Activated T-cell treated with anti-CD3 and anti-CD28 coated beads for 1 hour (primary cell): ENCODE data around the gene WFS1.

Experiments used
- DNase-seq: peaks from one replicate; pipeline ENCODE4 v3.0.0-alpha.2; 2020; ENCODE audit warnings: low read depth

WFS1 gene

DNA sequence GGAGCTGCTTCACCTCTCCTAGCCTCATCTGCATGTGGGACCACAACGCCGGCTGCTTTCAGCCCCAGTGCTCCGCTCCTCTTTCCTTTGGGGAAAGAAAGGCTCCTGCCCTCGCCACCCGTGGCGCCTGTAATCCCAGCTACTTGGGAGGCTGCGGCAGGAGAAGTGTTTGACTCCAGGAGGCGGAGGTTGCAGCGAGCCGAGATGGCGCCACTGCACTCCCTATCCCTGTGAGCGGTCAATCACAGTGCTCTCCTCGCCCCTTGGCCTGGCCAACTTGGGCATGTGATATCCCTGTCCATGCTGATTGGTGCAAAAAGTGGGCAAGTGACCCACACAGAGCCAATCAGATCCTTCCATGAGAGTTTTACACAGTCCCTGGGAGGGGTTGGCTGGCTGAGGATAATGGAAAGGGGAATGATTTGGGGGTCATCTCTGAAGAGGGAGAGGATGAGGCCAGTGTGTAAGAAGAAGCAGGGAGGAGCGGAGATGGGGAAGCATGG lies 56.2 kb downstream of the WFS1 start:
- DNase-seq: no peak

DNA sequence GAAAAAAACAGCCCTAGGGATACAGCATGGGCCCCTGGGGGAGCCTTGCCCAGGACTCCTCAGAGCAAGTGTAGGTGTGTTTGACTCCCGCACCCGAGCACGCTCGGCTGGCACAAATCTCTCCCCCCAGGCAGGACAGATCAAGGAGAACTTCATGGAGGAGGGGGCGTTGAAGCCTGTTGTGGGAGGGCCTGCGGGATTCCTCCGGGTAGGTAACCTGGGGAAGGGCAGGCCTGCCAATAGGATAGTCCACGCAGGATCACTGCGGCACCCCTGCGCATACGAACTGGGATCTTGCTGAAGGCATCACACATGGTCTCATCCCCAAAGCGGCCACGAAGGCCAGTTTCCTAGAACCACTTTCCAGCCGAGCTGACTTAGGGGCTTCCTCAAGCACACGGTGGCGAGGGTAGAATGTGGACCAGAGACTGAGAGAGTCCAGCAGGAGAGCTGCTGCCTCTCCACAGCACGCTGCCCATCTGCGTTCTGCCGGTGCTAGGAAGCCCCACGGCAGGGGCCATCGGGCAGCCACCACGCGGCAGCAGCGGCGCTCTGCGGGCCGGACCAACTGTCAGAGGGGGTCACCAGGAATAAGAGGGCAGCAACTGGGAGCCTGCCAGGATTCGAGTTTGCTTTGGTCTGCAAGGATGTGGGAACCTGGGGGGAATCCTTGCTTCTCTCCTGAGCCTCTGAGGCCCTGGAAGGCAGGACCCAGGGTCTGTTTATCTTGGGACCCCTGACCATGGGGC lies 56.8 kb downstream of the WFS1 start:
- no peak for DNase-seq

DNA sequence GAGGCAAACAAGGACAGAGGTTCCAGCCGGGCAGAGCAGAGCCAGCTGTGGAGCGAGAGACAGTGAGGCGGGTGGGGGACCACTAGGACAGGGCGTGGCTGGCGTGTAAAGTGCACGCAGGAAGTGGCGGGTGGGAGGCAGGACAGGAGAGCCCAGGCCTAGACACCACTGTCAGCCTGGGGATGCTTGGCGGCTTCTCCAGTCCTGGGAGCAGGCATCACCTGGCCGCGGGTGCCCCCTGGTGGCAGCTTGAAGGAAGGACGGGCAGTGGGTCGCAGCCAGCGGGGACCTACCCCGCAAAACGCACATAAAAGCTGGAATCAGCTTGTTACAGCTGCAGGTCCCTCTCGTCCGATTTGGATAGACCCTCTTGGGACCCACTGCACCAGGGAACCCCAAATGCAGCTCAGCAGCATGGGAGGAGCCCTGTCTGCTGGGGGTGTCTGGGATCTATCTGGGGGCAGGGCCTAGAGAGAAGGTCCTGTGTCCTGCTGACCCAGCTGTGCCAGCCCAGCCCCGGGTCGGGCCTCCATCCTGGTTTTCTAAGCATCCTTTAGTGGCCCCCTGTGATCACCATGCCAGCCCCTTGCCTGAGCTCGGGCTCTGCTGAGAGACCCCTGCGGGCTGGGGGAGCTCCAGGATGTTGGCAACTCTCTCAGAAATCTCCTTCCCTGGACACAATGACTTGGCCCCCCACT lies 57.7 kb downstream of the WFS1 start:
- DNase-seq: peak; percentile 74

DNA sequence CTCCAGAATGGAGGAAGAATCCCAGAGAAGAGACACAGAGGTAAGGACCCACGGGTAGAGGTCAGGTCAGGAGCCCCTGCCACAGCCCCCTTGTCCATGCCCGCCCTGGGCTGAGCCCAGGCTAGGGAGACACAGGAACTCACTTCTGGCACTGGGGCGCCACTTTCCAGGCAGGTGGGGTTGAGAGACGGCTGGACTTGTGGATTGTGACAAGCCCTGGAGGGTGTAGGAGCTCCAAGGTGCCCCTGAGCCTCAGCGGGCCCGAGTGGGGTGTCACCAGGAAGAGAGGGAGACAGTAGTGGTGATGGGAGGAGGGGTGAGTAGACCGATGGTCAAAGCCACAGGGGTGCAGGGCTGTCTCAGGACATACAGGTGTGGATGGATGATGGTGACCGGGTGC lies 58.9 kb downstream of the WFS1 start:
- DNase-seq: no peak

DNA sequence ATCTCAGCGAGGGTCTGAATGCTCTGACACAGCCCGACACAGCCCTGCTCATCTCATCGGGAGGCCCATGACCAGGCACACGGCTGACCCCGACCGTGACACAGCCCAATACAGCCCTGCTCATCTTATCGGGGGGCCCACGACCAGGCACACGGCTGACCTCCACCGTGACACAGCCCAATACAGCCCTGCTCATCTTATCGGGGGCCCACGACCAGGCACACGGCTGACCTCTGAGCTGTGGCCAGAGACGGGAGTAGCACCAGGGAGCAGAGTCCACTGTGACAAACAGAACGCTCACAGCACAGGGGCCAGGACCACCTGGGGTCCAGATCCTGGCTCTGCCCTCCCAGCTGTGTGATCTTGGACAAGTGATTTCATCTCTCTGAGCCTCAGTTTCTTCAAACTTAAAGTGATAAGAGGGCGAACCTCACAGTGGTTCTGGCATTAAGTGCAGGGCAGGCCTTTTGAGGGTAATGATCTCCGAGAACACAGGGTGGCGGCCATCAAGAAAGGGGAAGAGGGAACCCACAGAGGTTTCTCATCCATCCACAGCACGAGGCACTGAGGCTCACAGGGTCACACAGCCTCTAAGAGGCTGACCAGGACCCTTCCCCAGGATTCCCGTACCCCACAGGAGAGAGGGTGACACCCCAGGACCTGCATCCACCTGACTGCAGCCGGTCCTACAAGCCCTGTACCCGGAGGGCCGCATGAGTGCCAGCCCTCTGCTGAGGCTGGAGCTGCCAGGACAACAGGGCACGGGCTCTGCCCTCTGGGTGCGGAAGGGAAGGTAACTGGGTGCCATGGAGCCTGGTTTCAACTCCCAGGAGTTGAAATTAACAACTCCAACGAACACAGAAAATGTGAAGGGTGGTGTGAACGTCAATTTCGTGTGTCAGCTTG lies 60.1 kb downstream of the WFS1 start:
- no peak for DNase-seq

DNA sequence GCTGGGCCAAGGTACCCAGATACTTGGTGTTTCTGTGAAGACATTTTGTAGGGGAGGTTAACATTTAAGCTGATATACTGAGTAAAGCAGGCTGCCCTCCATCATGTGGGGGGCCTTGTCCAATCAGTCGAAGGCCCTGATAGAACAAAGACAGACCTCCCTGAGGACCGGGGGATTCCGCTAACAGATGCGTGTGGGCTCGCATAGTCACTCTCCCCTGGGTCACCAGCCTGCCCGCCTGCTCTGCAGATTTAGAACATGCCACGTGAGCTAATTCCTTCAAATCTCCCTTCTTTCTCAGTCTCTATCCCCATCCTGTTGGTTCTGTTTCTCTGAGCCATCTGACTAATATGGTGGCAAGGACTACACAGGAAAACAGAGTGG lies 60.7 kb downstream of the WFS1 start:
- DNase-seq: no peak

DNA sequence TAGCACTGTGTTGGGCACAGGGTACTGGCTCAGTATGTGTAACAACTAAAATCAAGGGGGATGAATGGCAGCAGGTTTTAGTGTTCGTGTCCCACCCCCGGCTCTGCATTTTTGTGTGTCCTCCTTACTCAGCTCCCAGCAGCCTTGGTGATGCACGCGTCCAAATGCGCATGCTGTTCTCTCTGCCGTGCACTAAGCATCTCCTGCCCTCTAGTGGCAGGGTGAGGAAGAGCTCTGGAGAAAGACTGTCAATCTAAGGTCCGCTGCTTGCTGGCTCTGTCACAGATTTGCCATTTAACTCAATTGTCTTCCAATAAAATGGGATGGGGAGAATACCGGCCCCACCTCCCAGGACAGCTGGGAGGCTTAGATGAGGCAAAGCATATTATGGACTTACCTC lies 61.4 kb downstream of the WFS1 start:
- DNase-seq: no peak

DNA sequence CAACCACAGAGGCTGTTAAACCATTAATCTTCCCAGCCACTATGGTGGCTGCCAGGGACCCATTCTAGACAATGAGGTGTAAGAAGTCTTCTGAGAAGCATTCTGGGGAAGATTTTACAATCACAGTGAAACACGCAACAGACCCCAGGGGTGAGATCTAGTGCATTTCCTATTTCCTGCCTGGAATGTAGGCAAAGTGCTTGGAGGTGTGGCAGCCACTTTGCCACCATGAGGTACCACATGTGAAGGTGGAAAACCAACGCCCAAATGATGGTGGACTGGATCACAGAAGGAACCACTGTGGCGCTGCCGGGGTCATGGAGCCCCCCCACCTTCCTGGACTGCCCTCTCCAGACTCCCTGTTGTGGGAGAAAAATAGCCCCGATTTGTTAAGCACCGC lies 61.8 kb downstream of the WFS1 start:
- DNase-seq: no peak

DNA sequence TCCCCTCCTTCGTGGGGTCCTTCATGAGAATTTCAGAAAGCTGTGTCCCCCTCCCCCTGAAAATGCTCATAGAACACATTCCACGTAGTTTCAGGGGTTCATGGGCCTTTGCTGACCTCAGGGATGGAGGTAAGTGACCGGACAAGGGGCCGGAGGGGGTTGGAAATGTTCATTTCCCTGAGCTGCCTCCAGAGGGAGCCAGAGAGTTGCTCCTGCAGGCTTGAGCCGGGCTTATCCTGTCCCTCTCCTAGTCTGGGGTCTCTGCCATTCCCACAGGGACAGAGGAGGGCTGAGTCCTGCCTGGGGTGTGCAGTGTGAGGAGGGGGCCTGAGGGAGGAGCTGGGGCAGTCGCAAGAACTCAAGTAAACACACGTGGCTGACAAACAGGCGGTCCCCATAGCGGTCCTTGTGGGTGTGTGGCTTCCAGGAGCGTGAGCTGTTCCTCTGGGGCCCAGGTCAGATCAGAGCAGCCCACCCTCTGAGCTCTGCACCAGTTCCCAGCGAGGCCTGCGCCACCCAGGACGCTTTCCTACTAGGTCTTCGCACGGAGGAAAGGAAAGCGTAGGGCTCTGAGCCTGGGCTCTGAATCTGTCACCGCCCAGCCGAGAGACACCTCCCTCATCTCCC lies 62.5 kb downstream of the WFS1 start:
- no peak for DNase-seq

DNA sequence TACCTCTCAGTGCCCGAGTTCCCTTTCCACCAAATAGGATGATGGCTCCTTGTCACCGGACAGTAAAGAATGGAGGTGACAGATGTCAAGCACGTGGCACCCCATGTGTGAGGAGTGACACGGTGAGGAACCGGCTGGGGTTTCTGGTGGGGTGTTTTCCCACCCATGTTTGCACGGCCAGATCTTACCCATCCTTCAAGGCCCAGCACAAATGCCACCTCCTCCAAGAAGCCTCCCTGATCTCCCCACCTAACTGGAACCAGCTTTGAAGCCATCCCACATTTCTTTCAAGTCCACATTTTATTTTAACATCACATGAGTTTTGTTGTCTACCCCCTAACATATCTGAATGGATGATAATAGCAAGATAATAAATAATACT lies 63.0 kb downstream of the WFS1 start:
- DNase-seq: no peak

DNA sequence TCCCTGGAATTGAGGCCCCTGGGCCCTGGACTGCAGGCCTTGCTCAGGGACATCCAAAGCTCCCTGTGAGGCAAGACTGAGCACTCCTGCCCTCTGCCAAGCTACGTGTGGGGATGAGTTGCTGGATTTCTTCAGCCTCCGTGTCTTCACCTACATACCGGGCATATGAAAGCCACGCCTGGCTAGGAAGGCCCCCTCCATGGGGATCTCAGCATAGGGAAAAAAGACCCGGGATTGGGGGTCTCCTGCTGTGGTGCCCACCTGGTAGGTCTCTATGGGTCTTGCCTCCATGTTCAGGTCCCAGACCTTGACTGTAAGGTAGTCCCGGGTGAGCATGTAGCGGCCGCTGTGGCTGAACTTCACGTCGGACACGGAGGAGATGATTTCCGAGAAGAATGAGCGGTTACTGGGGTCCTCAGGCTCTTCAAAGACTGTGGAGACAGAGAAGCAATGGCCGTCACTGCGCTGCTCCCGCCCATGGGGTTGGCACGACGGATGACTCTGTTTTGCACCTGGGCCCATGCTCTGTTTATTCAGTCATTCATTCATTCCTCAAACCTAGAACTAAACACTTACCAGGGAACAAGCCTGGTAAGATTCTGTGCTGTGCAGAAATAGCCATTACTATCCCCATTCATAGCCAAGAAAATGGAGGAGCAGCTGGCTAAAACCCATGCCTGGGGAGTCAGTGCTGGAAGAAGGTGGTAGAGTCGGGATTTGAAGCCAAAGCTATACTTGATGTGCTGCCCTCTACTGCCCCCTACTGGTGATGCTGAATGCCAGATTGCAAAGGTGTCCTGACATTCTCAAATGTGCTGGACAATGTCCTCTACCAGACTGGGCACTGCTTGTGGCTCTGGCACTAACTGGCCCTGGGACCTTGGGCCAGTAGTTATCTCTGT lies 63.9 kb downstream of the WFS1 start:
- no peak for DNase-seq

DNA sequence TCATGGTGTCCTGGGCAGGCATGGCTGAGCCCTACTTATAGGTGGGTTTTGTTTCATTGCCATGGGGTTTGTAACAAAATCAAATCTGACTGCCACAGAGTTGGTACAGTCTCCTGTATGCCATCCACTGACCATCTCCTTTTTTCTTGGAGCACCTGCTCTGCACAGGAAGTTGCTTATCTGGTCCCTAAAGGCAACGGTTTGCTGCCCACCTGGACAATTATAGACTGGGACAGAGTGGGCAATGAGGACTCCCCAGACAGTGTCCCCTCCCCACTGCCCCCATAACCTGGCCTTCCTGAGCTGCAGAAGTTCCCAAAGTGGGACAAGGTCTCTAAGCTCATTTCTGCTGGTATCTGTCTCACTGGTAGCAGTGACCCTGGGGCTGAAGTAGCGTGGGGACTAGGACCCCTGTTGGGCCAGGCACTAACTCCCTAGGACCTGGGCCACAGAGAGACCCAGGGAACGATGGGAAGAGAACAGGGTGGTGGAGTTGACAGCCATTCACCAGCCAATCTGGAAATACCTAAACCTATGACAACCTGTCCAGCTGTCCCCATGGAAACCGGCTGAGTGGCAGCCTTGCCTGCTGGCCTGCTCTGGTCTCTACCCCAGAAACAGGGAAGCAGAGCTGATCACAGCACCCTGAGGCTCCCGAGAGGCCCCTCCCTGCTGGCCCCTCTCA lies 64.7 kb downstream of the WFS1 start:
- DNase-seq: no peak

DNA sequence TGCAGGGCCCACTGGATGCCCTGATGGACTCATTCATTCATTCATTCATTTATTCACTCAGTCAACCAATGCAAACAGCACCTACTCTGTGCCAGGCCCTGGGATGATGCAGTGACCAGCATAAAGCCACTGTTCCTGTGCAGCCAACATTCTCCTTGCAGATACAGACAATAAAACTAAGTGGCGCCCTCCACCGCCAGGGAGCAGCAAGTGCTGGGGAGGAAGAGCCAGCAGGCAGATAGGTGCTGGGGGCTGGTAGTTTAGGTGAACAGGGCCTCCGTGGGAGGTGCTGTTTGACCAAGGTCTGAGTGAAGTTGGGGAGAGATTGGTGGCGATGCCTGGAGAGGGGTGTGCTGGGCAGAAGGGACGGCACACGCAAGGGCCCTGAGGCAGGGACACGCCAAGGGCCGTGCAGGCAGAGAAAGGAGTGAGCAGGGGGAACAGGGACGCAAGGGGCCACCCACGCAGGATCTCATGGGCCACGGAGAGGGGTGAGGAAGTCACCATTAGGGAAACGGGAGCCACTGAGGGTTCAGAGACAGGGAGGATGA lies 65.5 kb downstream of the WFS1 start:
- DNase-seq: no peak

DNA sequence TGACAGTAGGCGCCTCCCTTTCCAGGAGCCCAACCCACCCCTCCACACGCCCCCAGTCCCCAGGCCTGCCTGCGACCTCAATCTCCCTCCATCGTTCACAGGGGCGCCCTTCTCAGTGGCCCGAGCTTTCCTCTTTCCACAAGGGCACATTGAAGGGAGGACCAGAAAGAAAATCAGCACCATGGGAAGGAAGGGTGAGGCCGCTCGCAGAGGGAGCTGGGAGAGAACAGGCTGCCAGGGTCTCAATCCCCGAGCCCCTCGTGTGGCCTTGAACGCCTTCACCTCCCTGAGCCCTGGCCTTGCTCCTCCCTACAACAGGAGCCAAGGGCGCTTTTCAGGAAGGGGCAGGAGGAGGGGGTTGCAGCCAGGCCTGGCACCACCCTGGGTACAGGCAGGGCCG lies 66.5 kb downstream of the WFS1 start:
- no peak for DNase-seq

DNA sequence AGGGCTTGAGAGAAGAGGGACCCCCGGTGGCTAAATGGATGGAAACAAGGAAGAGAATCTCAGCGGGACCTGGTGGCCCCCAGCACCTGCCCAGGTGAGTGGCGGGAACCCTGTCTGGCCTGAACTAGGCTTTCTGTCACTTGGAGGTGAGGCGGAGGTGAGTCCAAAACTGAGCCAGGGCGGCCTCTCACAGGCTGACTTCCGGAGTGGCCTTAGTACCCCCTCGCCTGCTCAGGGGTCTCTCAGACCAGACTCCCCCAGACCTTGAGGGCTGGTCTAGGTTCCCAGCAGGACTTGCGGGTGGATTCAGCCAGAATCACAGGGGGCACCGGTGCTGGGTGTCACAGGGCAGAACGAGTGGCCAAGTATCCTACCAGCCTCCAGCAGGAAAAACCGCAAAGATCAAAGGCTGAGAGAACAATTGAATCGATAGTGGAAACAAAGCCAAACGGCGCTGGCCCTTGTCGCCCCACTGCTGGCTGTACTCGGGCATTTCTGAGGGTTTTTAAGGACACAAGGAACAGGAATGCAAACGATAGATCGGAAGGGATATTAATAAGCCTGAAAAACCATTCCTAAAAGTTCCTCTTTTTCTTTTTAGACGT lies 67.8 kb downstream of the WFS1 start:
- DNase-seq: no peak

DNA sequence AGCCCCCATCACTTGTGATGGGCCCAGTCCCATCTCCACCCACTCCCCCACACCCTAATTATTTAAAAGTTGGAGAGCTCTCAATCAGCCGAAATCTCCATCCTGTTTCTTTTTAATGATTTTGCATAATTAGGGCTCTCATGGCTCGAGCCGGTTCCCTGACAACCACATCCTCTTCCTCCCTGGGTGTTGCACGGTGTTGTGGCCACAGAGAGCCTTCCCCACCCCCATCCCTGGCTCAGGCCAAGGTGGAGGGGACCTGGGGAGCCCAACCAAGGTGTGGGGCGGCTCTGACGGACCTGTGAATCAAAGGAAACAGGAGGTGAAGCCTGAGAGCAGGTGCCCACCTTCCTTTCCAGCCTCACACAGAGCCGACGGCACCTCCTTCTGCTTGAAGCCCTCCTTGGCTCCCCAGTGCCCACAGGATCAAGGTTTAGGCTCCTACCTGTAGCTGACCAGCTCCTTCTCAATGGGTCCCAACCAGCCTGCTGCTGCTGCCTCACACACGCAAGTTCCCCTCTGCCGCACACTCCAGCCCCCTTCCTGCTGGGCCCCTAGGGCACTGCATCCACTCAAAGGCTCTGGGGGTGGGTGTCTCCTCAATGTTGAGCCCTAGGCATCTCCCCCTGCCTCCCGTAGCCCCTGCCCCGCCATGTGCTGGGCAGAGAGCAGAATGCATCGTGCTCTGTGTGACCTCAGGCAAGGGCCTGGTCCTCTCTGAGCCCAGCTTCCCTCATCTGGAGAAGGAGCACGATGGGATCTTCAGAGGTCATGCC lies 68.7 kb downstream of the WFS1 start:
- no peak for DNase-seq

DNA sequence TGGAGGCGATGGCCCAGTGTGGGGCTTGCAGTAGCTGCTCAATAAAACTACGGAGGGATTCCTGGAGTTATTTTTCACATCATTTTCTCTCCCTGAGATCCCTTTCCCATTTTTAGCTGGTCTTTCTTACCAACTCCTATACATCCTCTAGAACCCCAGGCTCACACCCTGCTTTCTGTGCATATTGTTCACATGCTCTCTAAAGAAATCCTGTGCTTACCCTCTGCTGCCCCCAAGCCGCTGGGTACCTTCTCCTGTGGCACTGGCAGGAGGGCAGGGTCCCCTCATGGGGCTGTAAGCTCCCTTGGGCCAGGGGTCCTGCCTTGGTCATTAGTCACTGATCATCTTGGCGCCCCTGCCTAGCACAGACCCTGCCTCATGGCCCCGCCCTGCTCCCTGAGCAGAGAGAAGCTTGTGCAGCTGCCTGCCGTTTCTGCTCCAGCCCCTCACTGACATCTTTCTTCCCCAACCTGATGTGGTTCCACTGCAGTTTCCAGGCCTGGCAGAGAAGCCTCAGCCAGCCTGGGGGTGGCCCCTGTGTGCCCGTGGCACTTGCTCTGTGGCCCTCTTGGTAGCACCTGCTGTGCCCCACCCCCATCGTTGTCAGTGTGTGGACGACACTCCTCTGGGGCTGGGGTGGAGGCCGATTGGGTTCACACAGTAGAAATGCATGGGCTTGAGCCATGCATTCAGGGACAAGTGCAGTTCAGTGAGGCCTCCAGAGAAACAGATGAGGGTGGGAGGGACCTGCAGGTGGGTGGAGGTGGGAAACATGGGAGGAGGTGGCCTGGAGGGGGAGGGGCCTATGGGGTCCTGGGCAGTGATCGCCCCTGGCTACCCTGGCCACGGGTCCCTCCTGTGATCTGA lies 69.5 kb downstream of the WFS1 start:
- no peak for DNase-seq

DNA sequence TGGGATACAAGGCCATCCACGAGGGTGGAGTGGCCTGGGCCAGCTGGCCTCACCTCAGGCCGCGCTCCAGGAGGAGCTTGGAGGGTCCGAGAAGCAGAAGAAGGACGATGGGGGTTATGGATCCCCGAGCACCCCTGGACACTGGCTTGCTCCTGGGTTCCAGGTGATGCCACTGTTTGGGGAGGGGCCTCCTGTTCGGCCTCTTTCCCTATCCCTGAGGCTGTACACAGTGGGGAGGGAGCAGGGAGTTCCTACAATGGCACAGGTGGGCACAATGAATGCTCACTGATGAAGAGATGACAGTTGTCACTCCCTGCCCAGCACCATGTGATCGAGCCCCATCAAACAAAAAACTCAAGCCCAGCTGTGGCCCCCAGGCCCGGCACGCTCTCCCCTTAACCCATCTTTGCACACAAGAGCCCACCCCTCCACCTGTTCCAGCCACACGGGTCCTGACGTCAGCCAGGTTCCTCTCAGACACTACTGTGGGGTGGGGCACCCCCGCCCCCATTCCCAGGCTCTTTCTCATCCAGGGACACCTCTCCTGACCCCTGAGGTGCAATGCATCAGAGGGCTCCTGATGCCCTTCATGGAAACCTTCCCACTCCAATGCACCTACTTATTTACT lies 70.3 kb downstream of the WFS1 start:
- DNase-seq: no peak
